HG03103 (cell line): ENCODE data around the gene RUBCN.
A peak's percentile ranks its signal among the peaks of the same experiment; 100 is the strongest.
"Not testable (repeated sequence)": the region's sequence is repeated elsewhere in the genome, so short reads cannot be mapped to it uniquely, and the experiment has no call there.

ENCODE experiments used
- ATAC-seq: cut with Tn5 transposase; IDR thresholded peaks from one replicate; pipeline ENCODE4 v1.9.1; 2021; ENCODE audit warnings: low read depth; ENCODE audit not compliant: unreplicated experiment

The RUBCN gene

GRCh38 chr3:197736010-197736490 lies 654 bp downstream of the RUBCN start:
- no peak for ATAC-seq

GRCh38 chr3:197734667-197735318 lies 1.9 kb downstream of the RUBCN start:
- ATAC-seq: peak; percentile 34

- ATAC-seq: no peak
These were observed 3.7 kb downstream of the RUBCN start for GRCh38 chr3:197733042-197733441.

- ATAC-seq: not testable (repeated sequence)
These were observed 5.2 kb downstream of the RUBCN start for GRCh38 chr3:197731483-197731882.

GRCh38 chr3:197730770-197731169 lies 5.9 kb downstream of the RUBCN start:
- not testable (repeated sequence) for ATAC-seq

- ATAC-seq: no peak
These were observed 6.5 kb downstream of the RUBCN start for GRCh38 chr3:197730200-197730599.

- no peak for ATAC-seq
These were observed 8.2 kb downstream of the RUBCN start for GRCh38 chr3:197728487-197728886.

- not testable (repeated sequence) for ATAC-seq
These were observed 8.8 kb downstream of the RUBCN start for GRCh38 chr3:197727878-197728277.

- no peak for ATAC-seq
These were observed 14.0 kb downstream of the RUBCN start for GRCh38 chr3:197722734-197723133.

- ATAC-seq: no peak
These were observed 16.0 kb downstream of the RUBCN start for GRCh38 chr3:197720694-197721093.

- no peak for ATAC-seq
These were observed 17.8 kb downstream of the RUBCN start for GRCh38 chr3:197718891-197719290.

GRCh38 chr3:197714251-197714650 lies 22.5 kb downstream of the RUBCN start:
- no peak for ATAC-seq

GRCh38 chr3:197713477-197713822 lies 23.3 kb downstream of the RUBCN start:
- no peak for ATAC-seq

GRCh38 chr3:197711973-197712707 lies 24.6 kb downstream of the RUBCN start:
- peak; percentile 91 for ATAC-seq

GRCh38 chr3:197710965-197711364 lies 25.7 kb downstream of the RUBCN start:
- not testable (repeated sequence) for ATAC-seq

GRCh38 chr3:197709135-197709534 lies 27.6 kb downstream of the RUBCN start:
- ATAC-seq: no peak

GRCh38 chr3:197706658-197707057 lies 30.0 kb downstream of the RUBCN start:
- ATAC-seq: no peak

- ATAC-seq: no peak
These were observed 34.9 kb downstream of the RUBCN start for GRCh38 chr3:197701841-197702240.

GRCh38 chr3:197700095-197700494 lies 36.6 kb downstream of the RUBCN start:
- ATAC-seq: no peak

- ATAC-seq: no peak
These were observed 39.3 kb downstream of the RUBCN start for GRCh38 chr3:197697355-197697754.

GRCh38 chr3:197694251-197694650 lies 42.5 kb downstream of the RUBCN start:
- no peak for ATAC-seq

GRCh38 chr3:197692641-197693040 lies 44.1 kb downstream of the RUBCN start:
- ATAC-seq: no peak
